ENCODE results near the gene RASGEF1B.

RASGEF1B gene

DNA sequence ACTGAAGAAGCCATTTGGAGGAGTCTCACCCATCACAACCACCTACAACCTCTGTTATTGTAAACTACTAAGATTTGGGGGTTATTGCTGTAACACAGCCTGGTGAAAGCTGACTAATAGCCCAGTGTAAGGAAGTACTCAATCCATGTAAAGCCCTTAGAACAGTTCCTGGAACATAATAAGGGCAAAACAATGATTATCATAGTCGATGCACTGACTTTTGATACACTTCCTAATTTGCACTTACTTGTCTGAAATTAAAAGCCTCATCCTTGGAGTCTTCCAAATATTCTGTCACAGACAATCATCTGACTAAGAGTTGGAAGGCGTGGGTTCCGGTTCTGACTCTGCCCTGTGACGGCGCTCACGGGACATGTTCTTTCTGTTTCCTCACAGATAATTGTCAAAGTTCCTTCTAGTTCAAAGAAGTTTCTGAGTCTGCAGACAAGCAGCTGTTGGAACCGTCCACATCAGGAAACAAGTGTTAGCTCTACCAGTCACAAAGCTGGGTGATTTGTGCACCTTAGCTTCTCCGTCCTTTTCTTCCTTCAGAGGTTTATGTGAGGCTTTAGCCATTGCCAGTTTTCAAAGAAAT lies 33.4 kb upstream of the RASGEF1B start:
- H3K27me3 Mint-ChIP-seq = no peaks in the 10 kb centered on the region
- no peaks in the 10 kb centered on the region for H3K9me3 Mint-ChIP-seq
- DNase-seq = peak; percentile 35 to 61
- peak overlapping the region; percentile 40 to 42 for H3K4me3 Mint-ChIP-seq
- peaks cover 54% of the 10 kb centered on the region for H3K4me1 Mint-ChIP-seq
- peak overlapping the region; percentile 8 to 70 for H3K27ac Mint-ChIP-seq
- peak; percentile 61 for ATAC-seq

DNA sequence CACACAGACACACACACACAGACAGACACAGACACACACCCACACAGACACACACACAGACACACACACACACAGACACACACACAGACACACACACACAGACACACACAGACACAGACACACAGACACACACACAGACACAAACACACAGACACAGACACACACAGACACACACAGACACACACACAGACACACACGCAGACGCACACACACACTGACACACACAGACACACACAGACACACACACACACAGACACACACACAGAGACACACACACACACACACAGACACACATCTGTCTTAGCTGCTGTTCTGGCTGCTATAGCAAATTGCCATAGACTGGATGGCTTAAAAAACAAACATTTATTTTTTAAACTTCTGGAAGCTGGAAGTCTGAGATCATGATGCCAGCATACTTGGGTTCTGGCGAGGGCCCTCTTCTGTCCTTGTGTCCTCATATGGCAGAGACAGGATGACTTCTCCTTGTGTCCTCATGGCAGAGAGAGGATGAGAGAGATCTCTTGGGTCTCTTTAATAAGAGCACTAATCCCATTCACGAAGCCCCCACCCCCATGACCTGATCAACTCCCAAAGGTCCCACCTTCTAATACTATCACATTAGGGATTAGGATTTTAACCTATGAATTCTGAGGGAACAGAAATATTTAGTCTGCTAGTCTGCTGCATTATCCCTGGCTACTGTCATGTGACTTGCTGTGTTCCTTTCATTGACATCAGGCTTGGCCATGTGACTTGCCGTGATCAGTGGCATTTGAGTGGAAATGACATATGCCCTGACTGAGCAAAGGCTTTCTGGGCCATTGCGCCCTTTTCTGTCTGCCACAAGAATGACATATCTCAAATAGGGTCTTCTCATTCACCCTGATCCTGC lies 32.7 kb upstream of the RASGEF1B start:
- Mint-ChIP-seq H3K27ac (peak overlapping the region in 1 of 2 donors; percentile 70), H3K9me3 (no peaks in the 10 kb centered on the region), H3K4me3 (no peak overlapping the region), H3K27me3 (no peaks in the 10 kb centered on the region), H3K4me1 (peaks cover 55% of the 10 kb centered on the region)
- ATAC-seq = no peak
- DNase-seq = no peak

DNA sequence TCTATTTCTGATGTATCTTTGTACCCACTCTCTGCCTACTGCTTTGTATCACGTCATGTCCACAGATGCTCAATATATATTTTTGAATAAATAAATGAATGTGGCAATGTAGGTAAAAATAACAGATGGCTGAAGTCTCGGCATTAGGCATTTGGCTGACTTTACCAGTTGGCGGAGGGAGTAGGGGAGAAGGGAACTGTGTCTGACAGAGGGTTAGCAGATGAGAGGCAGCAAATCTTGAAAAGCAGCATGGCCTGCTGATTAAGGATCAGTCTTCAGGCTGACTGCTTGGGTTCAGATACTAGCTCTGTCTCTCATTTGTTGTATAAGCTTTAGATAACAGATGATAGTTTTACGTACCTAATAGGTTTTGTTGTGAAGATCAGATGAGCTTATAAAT lies 31.9 kb upstream of the RASGEF1B start:
- no peak for DNase-seq
- Mint-ChIP-seq H3K27ac (no peak overlapping the region), H3K4me1 (peaks cover 52% of the 10 kb centered on the region), H3K27me3 (no peaks in the 10 kb centered on the region), H3K4me3 (no peak overlapping the region), H3K9me3 (no peaks in the 10 kb centered on the region)
- no peak for ATAC-seq

DNA sequence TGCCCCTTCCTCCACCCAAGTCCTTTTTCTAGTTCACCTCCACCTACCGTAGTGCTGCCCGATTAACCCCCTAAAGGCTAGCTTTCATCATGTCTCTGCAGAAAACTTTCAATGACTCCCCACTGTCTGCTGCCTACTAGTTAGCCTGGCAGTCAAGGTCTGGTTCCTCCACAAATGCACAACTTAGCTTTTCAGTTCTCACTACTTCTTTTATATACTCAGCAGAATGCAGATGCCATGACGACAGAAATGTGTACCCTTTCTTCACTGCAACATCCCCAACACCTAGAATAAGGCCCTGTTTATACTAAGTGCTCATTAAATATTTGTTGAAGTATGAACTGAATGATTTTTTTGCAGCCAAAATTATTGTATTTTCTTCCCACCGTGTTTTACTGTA lies 30.9 kb upstream of the RASGEF1B start:
- H3K4me1 Mint-ChIP-seq = peaks cover 41% of the 10 kb centered on the region
- H3K27ac Mint-ChIP-seq = no peak overlapping the region
- no peak for DNase-seq
- no peaks in the 10 kb centered on the region for H3K27me3 Mint-ChIP-seq
- H3K9me3 Mint-ChIP-seq = no peaks in the 10 kb centered on the region
- no peak overlapping the region for H3K4me3 Mint-ChIP-seq
- no peak for ATAC-seq

DNA sequence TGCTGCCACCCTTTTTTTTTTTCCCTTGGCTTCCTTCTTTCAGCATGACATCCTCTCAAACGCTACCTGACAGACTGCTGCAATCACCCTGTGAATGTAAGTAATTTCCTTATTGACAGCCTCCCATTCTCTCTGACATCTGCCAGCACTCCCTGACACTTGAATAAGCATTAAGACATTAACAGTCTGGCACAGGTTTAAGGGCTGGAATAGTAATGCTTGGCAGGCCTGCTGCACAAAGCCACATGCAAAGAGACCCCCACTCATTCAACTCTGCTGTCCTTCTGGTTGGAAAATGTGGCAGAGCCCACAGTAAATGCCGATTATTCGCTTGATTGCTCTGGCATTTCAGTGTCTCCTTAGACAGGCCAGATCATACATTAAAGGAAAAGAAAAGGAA lies 28.1 kb upstream of the RASGEF1B start:
- no peak for DNase-seq
- Mint-ChIP-seq H3K4me1 (peaks cover 25% of the 10 kb centered on the region), H3K27ac (no peak overlapping the region), H3K9me3 (peaks cover 9 to 11% of the 10 kb centered on the region in 2 donors), H3K27me3 (no peaks in the 10 kb centered on the region), H3K4me3 (no peak overlapping the region)
- ATAC-seq = no peak

DNA sequence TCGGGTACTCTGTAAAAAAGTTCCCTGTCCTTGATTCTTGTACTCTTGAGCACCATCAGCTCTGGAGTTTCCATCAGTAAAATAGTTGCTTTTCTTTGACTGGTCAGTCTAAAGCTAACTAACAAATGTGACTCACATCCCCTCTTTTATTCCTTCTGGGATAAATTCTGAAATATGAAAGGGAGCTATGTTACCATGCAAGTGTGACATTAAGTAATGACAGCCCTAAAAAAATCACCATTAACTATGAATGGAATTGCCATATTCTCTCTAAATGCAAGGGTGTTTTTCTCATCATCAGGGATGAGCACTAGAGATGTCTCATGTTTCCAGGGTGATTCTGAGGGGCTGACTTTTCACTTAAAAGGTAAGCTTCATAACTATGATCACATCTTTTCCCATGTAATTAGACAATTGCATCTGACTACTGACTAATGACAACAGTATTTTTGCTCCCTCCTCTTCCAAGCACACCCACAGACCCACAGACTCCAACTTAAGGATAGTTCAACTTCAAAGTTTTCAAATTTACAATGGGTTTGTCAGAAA lies 26.9 kb upstream of the RASGEF1B start:
- Mint-ChIP-seq H3K9me3 (peaks cover 9 to 11% of the 10 kb centered on the region in 2 donors), H3K4me3 (no peak overlapping the region), H3K4me1 (peaks cover 31% of the 10 kb centered on the region), H3K27ac (no peak overlapping the region), H3K27me3 (no peaks in the 10 kb centered on the region)
- DNase-seq (no peak), ATAC-seq (no peak)

DNA sequence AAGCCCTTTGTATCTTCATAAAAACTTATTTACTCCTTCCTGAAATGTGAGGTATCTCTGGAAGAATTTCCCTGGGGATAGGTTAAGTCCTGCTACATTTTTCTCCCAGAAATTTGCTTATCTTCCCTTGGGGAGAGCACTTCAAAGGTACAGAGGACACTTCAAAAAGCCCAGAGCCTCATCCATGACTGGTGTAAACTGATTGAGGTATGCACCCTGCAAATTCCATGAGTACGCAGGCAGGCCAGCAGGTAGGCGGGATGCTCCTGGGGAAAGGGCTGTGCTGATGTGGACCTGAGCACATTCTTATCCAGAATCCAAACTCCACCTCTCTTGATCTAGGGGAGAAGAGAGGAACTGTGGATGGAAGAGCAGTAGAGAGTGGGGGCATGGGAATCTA lies 26.3 kb upstream of the RASGEF1B start:
- ATAC-seq (no peak), DNase-seq (no peak)
- peaks cover 35% of the 10 kb centered on the region for H3K4me1 Mint-ChIP-seq
- no peak overlapping the region for H3K4me3 Mint-ChIP-seq
- H3K27me3 Mint-ChIP-seq = no peaks in the 10 kb centered on the region
- peaks cover 9 to 11% of the 10 kb centered on the region in 2 donors for H3K9me3 Mint-ChIP-seq
- H3K27ac Mint-ChIP-seq = no peak overlapping the region

DNA sequence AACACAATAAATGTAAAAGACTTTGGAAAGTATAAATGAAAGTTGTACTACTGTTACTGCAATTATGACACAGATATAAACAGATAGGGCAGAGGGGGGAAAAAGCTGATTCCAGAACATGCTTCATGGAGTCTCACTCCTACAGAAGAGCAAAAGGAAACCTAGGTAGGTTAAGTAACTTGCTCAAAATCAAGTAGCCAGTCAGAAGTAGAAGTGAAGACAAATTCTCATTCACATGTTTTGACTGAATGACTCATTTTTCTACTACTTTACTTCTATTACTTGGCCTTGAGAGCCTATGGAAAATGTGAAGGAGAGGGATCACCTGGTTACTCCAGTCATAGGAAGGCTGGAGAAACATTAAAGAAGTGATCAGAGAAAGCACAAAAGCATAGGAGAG lies 23.6 kb upstream of the RASGEF1B start:
- Mint-ChIP-seq H3K4me1 (peaks cover 56% of the 10 kb centered on the region), H3K9me3 (peaks cover 20% of the 10 kb centered on the region in 2 donors), H3K27ac (no peak overlapping the region), H3K27me3 (no peaks in the 10 kb centered on the region), H3K4me3 (peak overlapping the region in 1 of 2 donors; percentile 18)
- ATAC-seq (no peak), DNase-seq (no peak)

DNA sequence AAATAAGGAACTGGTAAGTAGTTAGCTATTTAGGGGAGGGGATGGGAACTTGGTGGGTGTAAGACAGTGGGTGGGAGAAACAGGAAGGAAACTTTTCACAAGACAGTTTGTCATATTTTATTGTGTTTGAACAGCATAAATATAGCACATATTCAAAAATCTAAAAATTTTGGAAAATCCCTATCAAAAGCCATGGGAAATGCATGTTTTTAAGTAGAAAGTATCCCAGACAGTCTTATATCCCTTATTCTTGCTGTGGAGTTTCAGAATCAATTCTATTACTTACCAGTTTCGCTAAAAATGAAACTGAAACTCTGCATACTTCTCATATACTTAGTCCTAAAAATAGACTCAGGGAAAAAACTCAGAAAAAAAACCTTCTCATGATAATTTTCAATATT lies 22.3 kb upstream of the RASGEF1B start:
- ATAC-seq (peak; percentile 62), DNase-seq (no peak)
- Mint-ChIP-seq H3K4me1 (peaks cover 55% of the 10 kb centered on the region), H3K27me3 (no peaks in the 10 kb centered on the region), H3K4me3 (peak overlapping the region; percentile 49 to 61), H3K27ac (peak overlapping the region in 1 of 2 donors; percentile 74), H3K9me3 (peaks cover 27% of the 10 kb centered on the region in 2 donors)

DNA sequence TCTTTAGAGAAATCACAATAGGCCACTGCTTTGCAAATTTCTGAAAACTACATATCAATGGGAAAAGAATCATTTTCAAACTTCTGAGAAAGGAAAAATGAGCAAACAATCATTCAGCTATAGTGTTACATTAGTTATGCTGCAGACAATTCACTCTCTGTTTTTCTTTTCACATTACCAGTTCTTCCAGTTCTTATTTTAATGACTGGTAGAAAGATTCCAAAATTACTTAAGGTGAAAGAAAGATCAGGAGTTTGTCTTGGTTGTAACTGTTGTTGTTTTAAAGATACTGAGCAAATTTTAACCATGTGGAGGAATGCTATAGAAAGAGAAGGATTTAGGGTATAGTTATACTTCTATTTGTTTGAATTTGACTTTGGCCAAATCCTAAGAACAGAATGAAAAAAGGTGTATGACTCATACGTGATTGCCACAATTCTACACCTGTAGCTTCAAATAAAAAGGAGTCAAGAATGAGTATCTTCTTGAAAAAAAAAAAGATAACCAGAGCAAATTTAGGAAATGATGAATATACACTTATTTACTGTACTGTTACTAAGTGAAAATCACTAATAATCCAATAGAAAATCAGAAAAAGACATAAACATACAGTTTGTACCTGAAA lies 21.0 kb upstream of the RASGEF1B start:
- DNase-seq (no peak), ATAC-seq (no peak)
- Mint-ChIP-seq H3K9me3 (peaks cover 30 to 35% of the 10 kb centered on the region in 2 donors), H3K4me1 (peaks cover 60% of the 10 kb centered on the region), H3K27me3 (no peaks in the 10 kb centered on the region), H3K27ac (peak overlapping the region in 1 of 2 donors; percentile 54), H3K4me3 (peak overlapping the region in 1 of 2 donors; percentile 4)

DNA sequence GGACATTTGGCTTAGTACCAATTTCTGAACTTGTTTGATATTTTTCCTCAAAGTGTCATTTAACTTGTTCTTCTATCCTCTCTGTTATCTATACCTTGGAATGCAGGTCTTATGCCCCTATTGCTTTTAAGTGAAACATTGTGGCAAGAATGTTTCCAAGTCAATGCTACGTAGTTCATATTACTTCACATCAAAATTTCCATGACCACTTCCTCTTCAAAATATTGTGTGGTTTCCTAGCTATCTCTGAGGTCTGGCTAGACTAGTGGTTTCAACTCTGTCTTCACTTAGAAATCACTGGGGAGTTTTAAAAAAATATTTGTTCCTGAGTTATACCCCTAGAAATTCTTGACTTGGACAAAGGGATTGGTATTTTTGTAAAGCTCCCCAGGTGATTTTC lies 20.2 kb upstream of the RASGEF1B start:
- DNase-seq (peak in 1 of 2 donors; percentile 15), ATAC-seq (peak; percentile 95)
- H3K27ac Mint-ChIP-seq = peak overlapping the region; percentile 70 to 75
- H3K9me3 Mint-ChIP-seq = peaks cover 32 to 35% of the 10 kb centered on the region in 2 donors
- H3K4me1 Mint-ChIP-seq = peaks cover 60% of the 10 kb centered on the region
- peak overlapping the region in 1 of 2 donors; percentile 3 for H3K4me3 Mint-ChIP-seq
- no peaks in the 10 kb centered on the region for H3K27me3 Mint-ChIP-seq

DNA sequence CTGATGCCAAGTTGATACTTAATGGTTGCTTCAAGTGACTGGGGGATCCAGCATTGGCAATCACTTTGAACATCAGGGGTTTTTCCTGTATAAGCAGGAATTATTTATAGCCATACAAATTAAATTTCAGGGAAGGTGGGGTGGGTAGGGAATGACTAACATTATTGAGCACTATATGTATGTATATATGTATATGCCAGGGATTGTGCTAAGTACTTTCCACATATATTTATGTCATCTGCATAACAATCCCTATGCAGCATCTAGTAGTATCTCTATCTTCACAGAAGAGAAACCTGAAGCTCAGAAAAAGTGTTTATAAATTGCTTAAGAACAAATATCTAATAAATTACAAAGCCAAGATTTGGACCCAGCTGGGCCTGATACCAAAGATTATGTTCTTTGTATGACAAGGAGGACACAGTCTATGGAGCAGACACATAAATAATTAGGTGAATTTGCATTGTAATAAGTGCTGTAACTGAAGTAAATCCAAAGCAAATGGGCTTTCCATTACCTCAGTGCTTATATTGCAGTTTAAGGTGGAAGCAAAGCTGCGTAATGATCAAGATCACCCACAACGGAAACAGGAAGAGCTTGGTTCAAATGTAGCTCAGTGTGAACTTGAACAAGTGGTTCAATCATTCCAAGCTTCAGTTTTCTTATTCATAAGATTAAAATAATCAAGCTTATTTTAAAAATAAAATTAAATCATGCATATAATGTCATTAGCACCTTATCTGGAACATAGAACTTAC lies 18.9 kb upstream of the RASGEF1B start:
- Mint-ChIP-seq H3K27ac (no peak overlapping the region), H3K4me1 (peaks cover 57% of the 10 kb centered on the region), H3K9me3 (peaks cover 30 to 32% of the 10 kb centered on the region in 2 donors), H3K27me3 (no peaks in the 10 kb centered on the region), H3K4me3 (no peak overlapping the region)
- no peak for DNase-seq
- ATAC-seq = no peak

DNA sequence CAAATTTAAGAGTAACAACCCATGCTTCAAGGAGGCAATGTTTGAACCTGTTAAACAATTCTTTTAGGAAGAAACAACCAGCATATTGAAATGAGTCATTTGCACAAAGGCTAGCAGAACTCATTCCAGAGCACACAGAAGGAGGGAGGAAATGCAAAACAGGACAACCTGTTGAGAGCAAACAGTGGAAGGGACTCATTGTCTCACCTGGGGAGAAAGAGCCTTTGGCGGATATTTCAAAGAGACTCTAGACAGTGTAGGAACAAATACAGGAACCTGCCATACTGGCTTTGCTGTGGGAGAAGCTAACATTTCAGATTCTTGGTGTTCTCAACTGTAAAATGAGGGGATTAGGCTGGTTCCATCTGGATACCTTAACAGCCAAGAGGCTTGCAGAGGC lies 14.8 kb upstream of the RASGEF1B start:
- DNase-seq (no peak), ATAC-seq (no peak)
- Mint-ChIP-seq H3K4me1 (peaks cover 21% of the 10 kb centered on the region), H3K27me3 (no peaks in the 10 kb centered on the region), H3K4me3 (no peak overlapping the region), H3K27ac (no peak overlapping the region), H3K9me3 (peaks cover 17 to 18% of the 10 kb centered on the region in 2 donors)

DNA sequence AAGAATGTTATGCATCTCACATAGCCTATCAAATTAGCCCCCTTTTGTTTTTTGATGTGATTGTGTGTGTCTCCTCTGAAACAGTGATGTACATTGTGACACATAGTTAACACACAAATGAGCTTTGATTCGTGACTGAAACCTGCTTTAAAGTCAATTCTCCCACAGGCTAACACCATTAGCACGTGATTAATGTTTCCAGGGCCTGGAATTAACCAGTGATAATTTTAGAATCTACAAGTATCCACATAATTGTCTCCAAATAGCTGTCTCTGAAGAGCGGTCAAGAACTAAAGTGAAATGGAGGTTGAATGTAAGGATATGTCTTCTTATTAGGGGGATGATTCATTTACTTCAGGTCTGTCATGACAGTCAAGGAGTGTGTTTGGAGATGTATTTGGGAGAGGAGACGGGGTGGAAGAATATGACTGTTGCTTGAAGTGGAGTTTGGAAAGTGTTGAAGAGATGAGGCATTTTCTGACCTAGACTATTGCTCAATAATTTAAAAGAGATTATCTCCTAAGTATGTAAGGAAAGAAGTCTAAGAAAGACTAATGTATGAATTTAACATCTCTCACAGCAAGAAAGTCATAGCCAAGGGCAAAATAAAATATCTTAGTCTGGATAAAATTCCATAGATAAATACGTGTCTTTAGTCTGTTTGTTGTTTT lies 13.7 kb upstream of the RASGEF1B start:
- no peak for ATAC-seq
- no peak overlapping the region for H3K27ac Mint-ChIP-seq
- peaks cover 13 to 15% of the 10 kb centered on the region in 2 donors for H3K9me3 Mint-ChIP-seq
- H3K27me3 Mint-ChIP-seq = no peaks in the 10 kb centered on the region
- H3K4me3 Mint-ChIP-seq = no peak overlapping the region
- H3K4me1 Mint-ChIP-seq = peaks cover 15% of the 10 kb centered on the region
- DNase-seq = no peak

DNA sequence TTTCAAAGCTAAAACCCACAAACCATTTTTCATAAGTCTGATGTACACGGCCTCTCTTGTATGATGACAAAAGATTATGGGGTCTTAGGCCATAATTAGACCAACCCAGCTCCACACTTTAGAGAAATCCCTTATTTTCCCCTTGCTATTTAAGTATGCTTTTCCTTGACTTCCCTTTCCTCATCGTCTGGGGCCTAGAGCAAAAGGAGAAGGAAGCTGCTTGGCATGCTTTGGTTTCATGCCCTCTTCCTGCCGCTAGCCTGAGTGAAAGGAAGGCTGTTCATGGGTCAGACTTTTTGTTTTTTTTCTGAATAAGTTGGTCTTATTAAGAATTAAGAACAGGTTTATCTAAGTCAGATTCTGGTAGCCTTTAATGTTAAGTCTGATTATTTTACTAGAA lies 10.6 kb upstream of the RASGEF1B start:
- H3K9me3 Mint-ChIP-seq = peaks cover 0 to 6% of the 10 kb centered on the region in 2 donors
- ATAC-seq (no peak), DNase-seq (no peak)
- H3K4me3 Mint-ChIP-seq = no peak overlapping the region
- no peaks in the 10 kb centered on the region for H3K27me3 Mint-ChIP-seq
- no peak overlapping the region for H3K27ac Mint-ChIP-seq
- H3K4me1 Mint-ChIP-seq = no peaks in the 10 kb centered on the region
